K562 (cell line): Measurements from ENCODE around the gene POP5. TPM values are rescaled to one million over a fixed set of nuclear protein-coding genes. Genes with fewer than 3 reads are reported as not detected.

Experiments
- KLF1 ChIP-seq: fragments of 450-650 bp; IDR thresholded peaks from 2 replicates; pipeline ENCODE4 v1.6.1; 2016; ENCODE audit warnings: missing genetic modification characterization, missing compliant biosample characterization
- MYNN ChIP-seq, 2 experiments: sonication (generic); formaldehyde crosslinking in 1 of 2; IDR thresholded peaks; 2 replicates each; pipeline versions ENCODE4 v1.5.0 to v1.6.1; 2016 to 2020; ENCODE audit warnings: antibody characterized with exemption in 1 of 2, missing genetic modification reagents in 1 of 2
- NRF1 ChIP-seq, 2 experiments: fragments of 450-650 bp; IDR thresholded peaks in 1 of 2; conservative IDR thresholded peaks in 1 of 2; 2 replicates each; pipeline ENCODE4 v1.6.1; 2014; ENCODE audit warnings: mild to moderate bottlenecking in 2 of 2
- REST ChIP-seq, 2 experiments: fragments of 450-650 bp; formaldehyde crosslinking in 1 of 2; IDR thresholded peaks; 2 replicates each; pipeline versions ENCODE4 v1.4.0 to v1.6.1; 2014 to 2020; ENCODE audit warnings: mild to moderate bottlenecking in 2 of 2, borderline replicate concordance in 1 of 2, low read depth in 1 of 2
- SUPT5H ChIP-seq: fragments of 450-650 bp; IDR thresholded peaks from 2 replicates; pipeline ENCODE4 v1.6.1; 2016
- TBL1XR1 ChIP-seq, 2 experiments: IDR thresholded peaks; 2 replicates each; pipeline ENCODE4 v1.6.1; 2012; ENCODE audit warnings: improper control_type of control experiment in 2 of 2, low read length in 2 of 2, mild to moderate bottlenecking in 1 of 2
- ZC3H11A ChIP-seq: IDR thresholded peaks from 2 replicates; pipeline ENCODE4 v1.6.1; 2012; ENCODE audit warnings: low read depth, low read length, improper control_type of control experiment
- ZC3H8 ChIP-seq: fragments of 450-650 bp; IDR thresholded peaks from 2 replicates; pipeline ENCODE4 v1.6.1; 2017
- ZNF398 ChIP-seq: fragments of 250-450 bp; sonication (Bioruptor Pico); IDR thresholded peaks from 2 replicates; pipeline ENCODE4 v1.8.0; 2021; ENCODE audit warnings: moderate library complexity, mild to moderate bottlenecking, inconsistent platforms
- polyA plus RNA-seq, 8 experiments: library from polyadenylated mRNA; depleted of rRNA in 4 of 8; stranded (reverse) in 5 of 8; unstranded in 3 of 8; fragments of >200 nt; fragmentation: Nextera tagmentation in 2 of 8; fragmentation: Illumina TruSeq in 1 of 8; extraction: Ambion mirVana in 2 of 8; extraction: Trizol in 1 of 8; gene quantifications; 2 replicates each; pipeline versions ENCODE4 v1.2.1 to v1.2.3, GENCODE V29; 2011 to 2014; ENCODE audit warnings: inconsistent platforms in 1 of 8, missing spikeins in 1 of 8
- total RNA-seq, 7 experiments: library from RNA; depleted of rRNA in 6 of 7; stranded (reverse); fragments of >200 nt in 6 of 7; fragmentation: Illumina TruSeq in 2 of 7; extraction: Trizol in 2 of 7; gene quantifications; 2 replicates each; pipeline versions ENCODE4 v1.2.1 to v1.2.3, GENCODE V29; 2011 to 2021; ENCODE audit warnings: low replicate concordance in 1 of 7
- TF ChIP-seq, protein P1 (sequence below): IDR thresholded peaks from 3 replicates; pipeline ENCODE4 v1.6.1; 2011; ENCODE audit warnings: borderline replicate concordance, mild to moderate bottlenecking; ENCODE audit not compliant: insufficient read length, insufficient read depth
- TF ChIP-seq, protein P2 (sequence below): fragments of 150-350 bp; conservative IDR thresholded peaks from 2 replicates; pipeline ENCODE4 v1.6.1; 2014; ENCODE audit warnings: low read length

POP5 gene
- total and polyA plus RNA-seq, 9 of the 15 experiments (the other 6 are each of a cell fraction or from before 2014, with no cell fraction given): 57.5 to 253 (median 73.8) TPM

GRCh38 chr12:120598674-120599463 is 17.7 kb upstream of the POP5 start (continued):
- TF ChIP-seq ZNF398 (CRISPR knock-in tag) (no peak), ZC3H11A (no peak), KLF1 (tag) (no peak), TBL1XR1 (IDR thresholded peaks at IDR 0.05; ENCODE audit: low read length in 2 of 2) (no peak), MYNN (IDR thresholded peaks at IDR 0.05) (no peak), MYNN (CRISPR knock-in tag; IDR thresholded peaks at IDR 0.05) (no peak), ZC3H8 (no peak), REST (IDR thresholded peaks at IDR 0.05; ENCODE audit: borderline replicate concordance) (no peak), REST (CRISPR knock-in tag; IDR thresholded peaks at IDR 0.05; ENCODE audit: low read depth) (no peak), SUPT5H (no peak), NRF1 (conservative IDR thresholded peaks at IDR 0.05 in 1 of 2, IDR thresholded peaks at IDR 0.05 in 1 of 2) (no peak)
- TF ChIP-seq, protein P1, sequence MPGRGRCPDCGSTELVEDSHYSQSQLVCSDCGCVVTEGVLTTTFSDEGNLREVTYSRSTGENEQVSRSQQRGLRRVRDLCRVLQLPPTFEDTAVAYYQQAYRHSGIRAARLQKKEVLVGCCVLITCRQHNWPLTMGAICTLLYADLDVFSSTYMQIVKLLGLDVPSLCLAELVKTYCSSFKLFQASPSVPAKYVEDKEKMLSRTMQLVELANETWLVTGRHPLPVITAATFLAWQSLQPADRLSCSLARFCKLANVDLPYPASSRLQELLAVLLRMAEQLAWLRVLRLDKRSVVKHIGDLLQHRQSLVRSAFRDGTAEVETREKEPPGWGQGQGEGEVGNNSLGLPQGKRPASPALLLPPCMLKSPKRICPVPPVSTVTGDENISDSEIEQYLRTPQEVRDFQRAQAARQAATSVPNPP: no peak
- TF ChIP-seq, protein P2, sequence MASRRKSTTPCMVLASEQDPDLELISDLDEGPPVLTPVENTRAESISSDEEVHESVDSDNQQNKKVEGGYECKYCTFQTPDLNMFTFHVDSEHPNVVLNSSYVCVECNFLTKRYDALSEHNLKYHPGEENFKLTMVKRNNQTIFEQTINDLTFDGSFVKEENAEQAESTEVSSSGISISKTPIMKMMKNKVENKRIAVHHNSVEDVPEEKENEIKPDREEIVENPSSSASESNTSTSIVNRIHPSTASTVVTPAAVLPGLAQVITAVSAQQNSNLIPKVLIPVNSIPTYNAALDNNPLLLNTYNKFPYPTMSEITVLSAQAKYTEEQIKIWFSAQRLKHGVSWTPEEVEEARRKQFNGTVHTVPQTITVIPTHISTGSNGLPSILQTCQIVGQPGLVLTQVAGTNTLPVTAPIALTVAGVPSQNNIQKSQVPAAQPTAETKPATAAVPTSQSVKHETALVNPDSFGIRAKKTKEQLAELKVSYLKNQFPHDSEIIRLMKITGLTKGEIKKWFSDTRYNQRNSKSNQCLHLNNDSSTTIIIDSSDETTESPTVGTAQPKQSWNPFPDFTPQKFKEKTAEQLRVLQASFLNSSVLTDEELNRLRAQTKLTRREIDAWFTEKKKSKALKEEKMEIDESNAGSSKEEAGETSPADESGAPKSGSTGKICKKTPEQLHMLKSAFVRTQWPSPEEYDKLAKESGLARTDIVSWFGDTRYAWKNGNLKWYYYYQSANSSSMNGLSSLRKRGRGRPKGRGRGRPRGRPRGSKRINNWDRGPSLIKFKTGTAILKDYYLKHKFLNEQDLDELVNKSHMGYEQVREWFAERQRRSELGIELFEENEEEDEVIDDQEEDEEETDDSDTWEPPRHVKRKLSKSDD: no peak
